Ramos (cell line): Measurements from ENCODE around the gene P2RY6.

ENCODE experiments used
- in situ Hi-C: fragments of 300-500 bp; cut with MboI; formaldehyde crosslinking; loops from one replicate; pipeline ENCODE4 v1.14.3; 2022; ENCODE audit warnings: low sequenced_read_pairs; ENCODE audit not compliant: unreplicated experiment

The P2RY6 gene

GRCh38 chr11:73325036-73325981 is 53.2 kb downstream of the P2RY6 start:
- in situ Hi-C loops = no loop called here

DNA sequence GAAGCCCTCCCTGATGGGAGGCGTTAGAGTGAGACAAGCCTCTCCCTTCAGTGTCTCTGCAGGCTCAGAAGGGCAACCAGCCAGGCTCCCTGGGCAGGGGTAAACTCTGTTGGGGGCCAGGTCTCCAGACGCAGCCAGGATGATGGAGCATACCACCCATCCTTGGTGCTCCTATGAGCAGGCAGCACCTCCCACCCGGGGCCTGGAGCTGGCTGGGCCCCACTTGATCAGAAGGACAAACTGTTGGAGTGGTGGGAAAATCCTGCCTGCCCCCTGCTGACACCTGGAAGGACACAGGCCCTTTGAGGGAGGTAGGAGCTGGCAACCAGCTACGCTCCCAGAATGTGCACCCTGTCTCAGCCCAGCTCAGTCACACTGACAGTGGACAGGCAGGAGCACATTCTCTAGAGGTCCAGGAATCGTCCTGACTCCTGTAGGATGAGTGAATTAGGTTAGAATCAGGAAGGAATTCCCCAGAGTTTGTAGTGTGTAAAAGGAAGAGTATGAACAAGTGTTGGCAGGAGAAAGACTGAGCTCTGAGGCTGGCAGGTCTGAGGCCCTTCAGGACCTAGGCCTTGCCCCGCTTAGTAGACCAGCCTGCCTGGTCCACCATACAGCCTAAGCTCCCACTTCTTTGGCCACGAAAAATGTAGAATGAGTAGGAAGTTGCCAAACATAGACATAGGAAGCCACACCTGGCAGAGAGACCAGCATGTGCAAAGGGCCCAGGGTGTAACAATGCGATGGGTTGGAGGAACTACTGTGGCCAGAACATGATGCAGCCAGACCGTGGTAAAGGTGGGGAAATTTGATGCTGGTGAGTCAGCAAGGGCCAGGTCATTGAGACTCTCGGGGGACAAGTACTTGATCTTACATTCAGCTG is 55.0 kb downstream of the P2RY6 start:
- in situ Hi-C loops = no loop called here

DNA sequence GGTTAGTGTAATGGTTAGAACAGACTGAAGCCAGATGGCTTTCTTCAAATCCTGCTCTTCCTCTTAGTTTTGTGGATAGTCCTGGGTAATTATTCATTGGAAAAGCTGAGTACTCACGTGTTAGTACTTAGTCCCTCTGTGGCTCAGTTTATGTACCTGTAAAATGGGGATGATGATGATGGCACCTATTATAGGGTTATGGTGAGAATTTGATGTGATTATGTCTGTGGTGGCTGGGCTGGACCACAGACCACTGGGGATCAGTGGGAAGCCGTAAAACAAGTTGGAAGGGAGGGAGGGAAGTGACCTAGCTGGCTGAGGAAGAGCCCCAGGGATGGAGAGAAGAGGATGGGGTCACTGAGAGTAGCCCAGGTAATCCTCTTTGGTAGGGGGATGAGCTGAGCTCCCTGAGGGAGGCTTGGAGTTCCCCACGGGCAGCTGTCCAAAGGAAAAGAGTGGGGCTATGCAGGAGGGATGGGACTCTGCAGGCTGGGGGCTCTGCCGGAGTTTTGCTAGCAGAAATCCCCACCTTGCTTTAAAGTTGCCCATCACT is 55.8 kb downstream of the P2RY6 start:
- in situ Hi-C loops = no loop called here

- in situ Hi-C loops = no loop called here
These were observed 58.5 kb downstream of the P2RY6 start for GRCh38 chr11:73330569-73331093.

DNA sequence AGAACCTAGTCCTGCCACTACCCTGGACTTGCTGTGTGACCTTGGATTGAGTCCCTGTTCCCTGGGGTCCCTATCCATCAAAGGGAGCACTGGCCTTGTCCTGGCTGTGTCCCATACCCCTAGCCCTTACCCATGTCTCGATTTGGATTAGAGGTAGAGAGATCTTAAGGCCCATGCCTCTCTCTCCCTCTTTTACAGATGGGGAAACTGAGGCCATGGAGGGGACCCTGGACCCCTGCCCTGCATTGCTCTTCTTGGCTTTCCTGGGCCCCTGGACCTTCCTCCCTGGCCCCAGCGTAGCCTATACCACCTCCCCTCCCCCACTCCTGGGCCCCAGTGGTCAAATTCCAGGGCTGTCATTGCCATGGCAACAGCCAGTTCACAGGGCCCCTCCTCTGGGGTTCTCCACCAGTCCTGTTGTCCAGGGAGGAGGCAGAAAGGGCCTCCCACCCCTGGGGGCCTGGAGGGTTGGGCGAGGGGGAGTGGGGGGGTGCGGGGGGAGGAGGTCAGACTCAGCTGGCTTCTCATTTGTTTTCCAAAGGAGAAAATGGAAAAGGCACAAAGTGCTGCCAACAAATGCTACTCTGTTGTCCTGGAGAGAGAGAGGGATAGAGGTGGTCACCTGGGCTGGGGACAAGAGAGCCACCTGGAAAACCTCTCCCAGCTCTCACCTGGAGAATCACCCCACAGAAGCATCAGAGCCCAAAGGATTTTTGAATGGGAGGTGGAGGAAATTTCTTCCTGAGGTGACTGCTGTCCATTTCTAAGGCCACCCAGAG is 59.2 kb downstream of the P2RY6 start:
- in situ Hi-C loops = no loop called here

DNA sequence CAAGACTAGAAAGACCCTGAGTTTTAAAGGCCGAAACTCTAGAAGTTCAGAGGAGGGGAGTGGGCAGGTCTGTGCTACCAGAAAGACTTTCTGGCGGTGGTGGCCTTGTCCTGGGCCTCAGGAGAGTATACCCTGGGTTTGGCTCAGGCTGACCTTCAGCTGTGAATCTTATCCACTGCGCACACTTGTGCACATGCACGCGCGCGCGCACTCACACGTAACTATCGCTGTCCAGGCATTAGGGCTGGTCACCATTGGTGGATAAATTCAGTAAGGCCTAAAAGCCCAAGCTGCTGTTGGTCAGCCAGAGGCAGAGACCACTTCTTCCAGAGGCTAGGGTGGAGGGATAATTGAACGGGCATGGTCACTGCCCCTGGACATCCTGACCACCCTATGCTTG is 61.0 kb downstream of the P2RY6 start:
- in situ Hi-C loops = no loop called here

DNA sequence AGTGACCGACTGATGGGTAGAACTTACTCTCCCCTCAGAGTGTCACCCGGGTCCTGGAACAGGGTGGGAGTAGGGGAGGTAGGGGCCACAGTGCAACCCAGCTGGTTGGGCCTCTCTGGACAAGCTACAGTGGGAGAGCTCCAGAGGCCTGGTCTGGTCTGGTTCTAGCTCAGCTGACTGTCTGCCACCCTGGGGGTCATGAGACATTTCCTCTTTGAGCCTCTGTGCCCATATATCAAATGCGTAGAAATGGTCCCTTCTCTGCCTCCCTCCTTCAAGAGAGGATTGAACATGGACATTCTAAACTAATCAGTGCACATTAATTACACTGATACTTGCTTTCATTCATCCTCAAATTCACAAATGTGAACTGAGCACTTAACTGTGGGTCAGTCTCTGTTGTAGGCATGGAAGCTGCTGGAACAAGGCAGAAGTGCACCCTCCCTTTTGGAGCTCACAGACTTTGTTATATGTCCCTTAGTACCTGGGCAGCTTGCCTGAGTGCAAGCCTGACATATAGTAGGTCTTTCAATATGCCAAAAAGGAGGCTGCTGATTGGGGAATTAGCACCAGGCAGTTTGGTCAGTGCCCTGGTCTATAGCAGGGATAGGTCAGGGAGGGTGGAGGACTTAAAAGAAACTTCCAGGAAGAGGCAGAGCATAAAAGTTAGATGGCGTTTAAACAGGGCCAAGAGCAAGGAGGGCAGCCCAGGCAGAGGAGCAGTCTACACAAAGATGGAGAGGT is 61.7 kb downstream of the P2RY6 start:
- in situ Hi-C loops = no loop called here

GRCh38 chr11:73334384-73335203 is 62.5 kb downstream of the P2RY6 start:
- in situ Hi-C loops = no loop called here

GRCh38 chr11:73335204-73335923 is 63.2 kb downstream of the P2RY6 start:
- in situ Hi-C loops = no loop called here

DNA sequence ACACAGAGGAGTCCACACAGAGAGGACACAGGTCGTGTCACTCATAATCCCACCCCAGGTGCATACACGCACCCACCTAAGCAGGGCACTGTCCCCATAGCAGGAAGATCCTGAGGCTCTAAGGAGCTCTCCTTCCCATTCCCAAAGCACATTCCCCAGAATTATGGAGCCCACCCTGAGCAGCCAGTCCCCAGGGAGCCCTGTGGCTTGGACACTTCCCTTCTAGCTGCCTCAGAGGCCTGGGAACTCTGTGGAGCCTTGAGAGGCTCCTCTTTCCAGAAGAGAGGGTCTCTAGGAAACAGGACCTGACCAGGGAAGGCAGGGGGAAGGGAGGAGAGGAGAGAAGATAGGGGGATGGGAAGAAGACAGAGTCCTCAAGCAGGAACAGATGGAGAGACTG is 65.7 kb downstream of the P2RY6 start:
- in situ Hi-C loops = no loop called here

DNA sequence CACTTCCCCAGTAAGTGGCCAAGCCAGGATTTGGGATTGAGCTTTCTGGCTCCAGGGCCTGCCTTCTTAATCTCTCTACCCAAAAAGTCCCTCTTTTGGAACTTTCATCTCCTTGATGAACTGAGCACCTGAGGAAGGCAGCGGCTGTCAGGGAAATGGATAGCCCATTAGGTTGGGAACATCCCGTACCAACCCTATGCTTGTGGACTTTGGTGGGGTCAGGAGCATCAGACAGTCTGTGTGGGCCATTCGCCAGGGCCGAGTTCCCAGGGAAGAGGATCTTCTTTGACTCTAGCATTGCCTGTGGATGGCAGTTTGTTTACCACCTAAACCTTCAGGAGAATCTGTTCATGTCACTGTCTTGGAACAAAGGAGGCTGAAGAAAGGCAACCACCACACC is 66.1 kb downstream of the P2RY6 start:
- in situ Hi-C loops = no loop called here

GRCh38 chr11:73340164-73340563 is 68.0 kb downstream of the P2RY6 start:
- in situ Hi-C loops = loop anchor here (5.0 to 10.0 kb wide), 2 partner anchors 43 to 315 kb away; no protein-coding TSS in a partner anchor

DNA sequence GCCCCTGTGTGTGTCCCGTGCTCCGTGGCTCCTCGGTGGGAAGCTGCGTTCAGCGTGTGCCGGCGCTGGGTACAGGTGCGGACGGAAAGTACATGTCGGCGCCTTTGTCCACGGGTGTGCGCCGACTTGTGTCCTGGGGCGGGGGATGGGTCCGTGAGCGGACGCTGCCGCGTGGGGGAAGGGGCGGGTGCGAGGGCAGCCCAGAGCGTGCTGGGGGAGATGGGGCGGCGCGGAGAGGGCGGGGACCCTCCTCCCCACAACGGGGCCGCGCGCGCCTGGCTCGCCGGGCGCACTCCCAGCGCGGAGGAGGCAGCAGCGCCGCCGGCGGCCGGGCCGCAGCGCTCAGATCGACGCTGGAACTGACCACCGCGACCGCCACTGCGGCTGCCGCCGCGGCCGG is 70.5 kb downstream of the P2RY6 start:
- in situ Hi-C loops = loop anchor here (5.0 to 10.0 kb wide), 2 partner anchors 45 to 312 kb away; no protein-coding TSS in a partner anchor

- in situ Hi-C loops = loop anchor here (5.0 to 10.0 kb wide), 2 partner anchors 46 to 312 kb away; no protein-coding TSS in a partner anchor
These were observed 71.1 kb downstream of the P2RY6 start for GRCh38 chr11:73343076-73343873.

DNA sequence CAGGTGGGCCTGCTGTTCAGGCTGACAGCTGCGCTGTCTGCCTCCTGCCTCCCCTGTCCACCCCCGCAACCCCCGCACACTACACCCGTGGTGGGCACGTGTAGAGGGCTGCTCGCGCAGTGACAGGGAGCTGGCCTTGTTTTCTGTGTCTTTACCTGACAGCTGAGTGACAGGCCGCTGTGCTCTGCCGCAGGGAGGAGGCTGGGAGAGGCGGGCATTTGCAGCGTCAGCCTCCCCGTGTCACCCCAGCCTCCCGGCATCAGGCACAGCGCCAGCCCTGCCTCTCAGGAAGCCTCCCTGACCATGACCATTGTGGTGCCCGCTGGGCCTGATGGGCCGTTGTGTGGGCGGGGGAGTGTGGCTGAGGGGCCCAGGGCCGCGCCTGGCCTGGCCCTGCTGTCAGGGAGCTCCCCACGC is 72.1 kb downstream of the P2RY6 start:
- in situ Hi-C loops = loop anchor here (5.0 to 10.0 kb wide), 2 partner anchors 47 to 311 kb away; no protein-coding TSS in a partner anchor

- in situ Hi-C loops = loop anchor here (10.0 kb wide), 1 partner anchor 309 kb away; no protein-coding TSS in a partner anchor
These were observed 73.5 kb downstream of the P2RY6 start for GRCh38 chr11:73345481-73346160.
